Measurements from ENCODE around the gene AOC2. TPM values are rescaled to one million over a fixed set of nuclear protein-coding genes. Genes with fewer than 3 reads are reported as not detected.

Gene AOC2
- total RNA-seq, 2 experiments from 2014 or later, result 3.0 to 3.3 TPM

Small RNA genes lying within 50 kb of the gene (microRNA-seq; reads per million reads assigned to microRNA genes)
- 0.91 reads per million for gene MIR6781 (ENCODE audit: borderline microRNAs expressed, borderline replicate concordance)

Other genes starting within 250 kb of the AOC2 start
- gene RETREG3, start 235.2 kb upstream of the AOC2 start, total RNA-seq, result 10 to 100 TPM; 25.0 to 28.2 TPM
- gene TUBG1, start 234.9 kb upstream of the AOC2 start, total RNA-seq, result 10 to 100 TPM; 79.5 to 82.4 TPM
- 1 to 10 TPM; 7.5 TPM for gene TUBG2, start 185.3 kb upstream of the AOC2 start, total RNA-seq
- under 1 TPM; 0.29 to 0.65 TPM for gene PLEKHH3, start 167.6 kb upstream of the AOC2 start, total RNA-seq
- gene CCR10, start 162.7 kb upstream of the AOC2 start, total RNA-seq, result not detected
- gene CNTNAP1, start 162.0 kb upstream of the AOC2 start, total RNA-seq, result under 1 TPM; 0.13 to 0.25 TPM
- gene EZH1, start 99.5 kb upstream of the AOC2 start, total RNA-seq, result 10 to 100 TPM; 23.1 to 25.5 TPM
- not detected for gene RAMP2, start 83.4 kb upstream of the AOC2 start, total RNA-seq
- gene VPS25, start 71.1 kb upstream of the AOC2 start, total RNA-seq, result 10 to 100 TPM; 63.4 to 67.2 TPM
- gene WNK4, start 64.0 kb upstream of the AOC2 start, total RNA-seq, result under 1 TPM; 0.65 to 0.72 TPM
- gene COA3, start 45.9 kb upstream of the AOC2 start, total RNA-seq, result 10 to 100 TPM; 24.9 to 27.9 TPM
- gene CNTD1, start 45.7 kb upstream of the AOC2 start, total RNA-seq, result under 1 TPM in 1 of 2 experiments, not detected in 1; 0.23 TPM
- gene BECN1, start 20.3 kb upstream of the AOC2 start, total RNA-seq, result 10 to 100 TPM; 72.0 to 74.1 TPM
- 100 to 1,000 TPM; 124 to 132 TPM for gene PSME3, start 11.2 kb upstream of the AOC2 start, total RNA-seq
- 1 to 10 TPM; 2.0 to 2.9 TPM for gene AOC3, start 6.6 kb downstream of the AOC2 start, total RNA-seq
- gene G6PC1, start 56.2 kb downstream of the AOC2 start, total RNA-seq, result not detected
- 10 to 100 TPM; 54.3 to 57.5 TPM for gene AARSD1, start 119.9 kb downstream of the AOC2 start, total RNA-seq
- 1 to 10 TPM; 2.2 to 2.8 TPM for gene PTGES3L, start 135.5 kb downstream of the AOC2 start, total RNA-seq
- 10 to 100 TPM; 16.1 to 17.0 TPM for gene RUNDC1, start 136.0 kb downstream of the AOC2 start, total RNA-seq
- gene RPL27, start 153.8 kb downstream of the AOC2 start, total RNA-seq, result 1,000 to 10,000 TPM; 1,640 to 1,647 TPM
- gene IFI35, start 162.2 kb downstream of the AOC2 start, total RNA-seq, result 10 to 100 TPM; 33.4 to 35.8 TPM
- gene VAT1, start 177.8 kb downstream of the AOC2 start, total RNA-seq, result 10 to 100 TPM; 35.9 to 39.4 TPM
- gene RND2, start 180.7 kb downstream of the AOC2 start, total RNA-seq, result not detected

Measured in activated CD8-positive, alpha-beta T cell treated with anti-CD3 and anti-CD28 coated beads for 36 hours (primary cell).